Measurements from ENCODE around the gene SLC16A8.

GRCh38 chr22:38098410-38099249, 14.6 kb upstream of the SLC16A8 start:
- TF ChIP-seq CTCF (conservative IDR thresholded peaks at IDR 0.05; ENCODE audit: low read depth in 2 of 2) (no peak), EZH2phosphoT487 (IDR thresholded peaks at IDR 0.05; ENCODE audit: unreplicated experiment) (no peak), JUNB (IDR thresholded peaks at IDR 0.05; ENCODE audit: unreplicated experiment) (no peak)
